NK-92 (cell line): ENCODE measurements around the gene POLR1G.

Experiments used
- DNase-seq: peaks from one replicate; lab custom pipeline; 2025; ENCODE audit not compliant: unreplicated experiment; lab: John Stamatoyannopoulos, UW

The POLR1G gene

DNA sequence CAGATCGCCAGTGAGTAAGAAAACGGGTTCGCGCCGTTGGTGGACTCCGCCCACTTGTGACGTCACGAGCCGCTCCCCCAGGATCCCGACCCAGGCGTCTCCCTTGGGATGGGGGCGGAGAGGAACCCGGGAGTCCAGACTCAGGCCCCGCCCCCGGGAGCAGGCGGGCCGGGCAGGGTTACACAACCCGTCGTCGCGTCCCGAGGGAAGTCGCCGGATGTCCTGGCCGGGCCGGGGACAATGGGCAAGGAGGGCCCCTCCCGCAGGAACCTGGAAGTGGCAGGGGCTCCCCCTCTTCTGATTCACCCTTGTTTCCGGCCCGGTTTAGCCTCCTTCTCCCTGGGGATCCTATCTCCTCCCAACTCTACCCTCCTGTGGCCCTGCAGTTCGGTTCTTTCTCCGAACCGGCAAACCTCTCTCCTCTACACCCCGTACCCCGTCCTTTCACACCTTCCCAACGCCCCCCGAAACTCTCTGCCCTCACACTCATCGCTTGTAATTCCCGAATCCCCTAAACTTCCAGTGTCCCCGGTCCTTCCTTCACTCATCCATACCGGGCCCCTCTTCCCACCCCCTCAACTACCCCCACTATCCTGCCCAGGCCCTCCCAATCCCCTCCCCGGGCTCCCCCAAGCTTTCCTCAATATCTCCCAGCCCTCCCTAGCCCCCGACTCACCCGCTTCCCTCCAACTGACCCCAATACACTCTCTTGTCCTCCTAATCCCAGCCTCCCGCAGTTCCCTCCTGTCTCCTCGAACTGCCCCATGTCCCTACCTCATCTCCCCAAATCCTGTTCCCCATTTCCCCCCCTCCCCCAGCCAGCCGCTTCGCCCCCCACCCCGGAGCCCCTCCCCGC is 37.2 kb downstream of the POLR1G start:
- no peak for DNase-seq

DNA sequence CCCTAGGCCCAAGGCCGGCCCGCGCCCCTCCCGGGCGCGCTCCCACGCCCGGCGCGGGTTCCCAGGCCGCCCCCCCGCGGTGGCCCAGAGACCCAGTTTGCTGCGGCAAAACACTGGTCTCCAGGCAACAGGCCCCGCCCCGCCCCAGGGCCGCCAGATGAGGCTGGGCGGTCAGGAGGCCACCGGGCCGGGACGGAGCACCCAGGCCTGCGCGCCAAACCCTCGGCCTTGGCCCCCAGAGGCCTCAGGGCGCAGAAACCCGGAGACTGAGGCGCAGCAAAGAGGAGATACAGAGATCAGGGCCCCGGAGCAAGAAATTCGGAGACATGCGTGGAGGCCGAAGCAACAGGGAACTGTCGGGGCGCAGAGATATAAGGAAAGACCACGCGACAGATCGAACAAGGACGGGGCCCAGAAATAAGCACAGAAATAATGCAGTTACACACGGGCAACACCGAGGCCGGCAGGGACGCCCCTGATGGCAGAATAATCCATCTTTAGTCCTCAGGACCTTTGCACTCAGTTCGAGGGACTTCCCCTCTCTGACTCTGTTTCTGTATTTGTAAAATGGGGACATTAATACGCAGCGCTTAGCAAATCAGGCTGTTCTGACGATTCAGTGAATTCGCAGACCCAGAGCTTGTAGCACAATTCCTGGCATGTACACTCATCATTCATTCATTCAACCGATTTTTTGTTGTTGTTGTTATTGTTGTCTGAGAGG is 38.0 kb downstream of the POLR1G start:
- no peak for DNase-seq

GRCh38 chr19:45445139-45445538 is 38.7 kb downstream of the POLR1G start:
- DNase-seq: no peak

- DNase-seq: no peak
Measured at GRCh38 chr19:45446295-45446694, 39.9 kb downstream of the POLR1G start.

GRCh38 chr19:45446944-45447343 is 40.5 kb downstream of the POLR1G start:
- DNase-seq: no peak

DNA sequence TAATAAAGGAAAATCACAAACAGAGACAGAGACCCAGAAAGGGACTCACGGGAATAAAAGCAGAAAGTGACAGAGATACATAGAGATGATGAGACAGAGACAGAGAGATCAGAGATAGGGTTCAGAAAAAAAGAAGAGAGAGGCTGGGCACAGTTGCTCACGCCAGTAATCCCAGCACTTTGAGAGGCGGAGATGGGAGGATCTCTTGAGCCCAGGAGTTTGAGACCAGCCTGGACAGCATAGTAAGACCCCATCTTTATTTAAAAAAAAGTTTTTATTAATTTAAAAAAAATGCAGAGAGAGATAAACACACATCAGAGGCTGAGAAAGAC is 41.9 kb downstream of the POLR1G start:
- no peak for DNase-seq

- no peak for DNase-seq
Measured at GRCh38 chr19:45448887-45449299, 42.4 kb downstream of the POLR1G start.

DNA sequence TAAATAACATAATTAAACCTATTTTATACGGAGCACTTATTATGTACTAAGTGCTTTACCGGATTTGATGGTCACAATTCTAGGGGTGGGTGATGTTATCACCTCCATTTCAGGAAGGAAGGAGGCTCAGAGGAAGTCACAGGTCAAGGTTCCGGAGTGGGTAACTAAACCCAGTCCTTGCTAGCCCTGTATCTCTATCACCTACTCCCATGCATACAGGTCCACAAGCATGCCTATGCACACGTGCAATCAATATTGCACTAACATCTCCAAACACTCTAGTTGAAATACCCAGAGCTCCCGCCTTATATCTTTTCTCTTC is 43.5 kb downstream of the POLR1G start:
- DNase-seq: no peak

DNA sequence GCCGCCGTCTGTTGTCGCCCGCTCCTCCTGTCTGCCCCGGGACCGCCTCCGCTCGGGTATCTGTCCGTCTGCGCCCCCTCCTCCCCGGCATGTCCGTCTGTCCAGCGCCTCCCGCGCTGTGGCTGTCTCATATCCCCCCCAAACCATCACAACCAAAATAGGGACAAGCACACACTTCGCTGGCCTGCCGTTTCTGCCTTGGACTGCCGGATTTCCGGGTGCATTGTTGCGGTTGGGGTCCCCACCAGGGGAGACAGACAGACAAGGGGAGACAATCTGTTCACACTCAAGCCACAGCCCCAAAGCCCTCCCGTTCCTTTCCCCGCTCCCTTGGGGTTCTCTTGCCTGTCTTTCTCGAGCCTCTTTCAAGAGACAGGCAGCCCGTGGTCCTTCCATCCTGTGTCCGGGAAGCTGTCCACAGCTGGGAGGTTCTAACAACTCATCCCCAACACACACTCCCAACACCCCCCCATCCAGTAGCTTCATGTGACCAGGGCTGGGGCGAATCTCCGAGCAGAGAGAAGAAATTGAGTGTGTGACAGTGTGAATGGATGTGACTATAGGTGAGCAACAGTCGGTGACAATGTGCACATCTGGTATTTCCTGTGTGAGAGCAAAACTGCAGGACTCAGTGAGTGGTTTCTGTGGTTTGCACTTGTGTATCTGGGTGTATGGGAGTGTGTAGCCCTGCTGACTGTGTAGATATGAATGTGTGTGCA is 44.8 kb downstream of the POLR1G start:
- no peak for DNase-seq

DNA sequence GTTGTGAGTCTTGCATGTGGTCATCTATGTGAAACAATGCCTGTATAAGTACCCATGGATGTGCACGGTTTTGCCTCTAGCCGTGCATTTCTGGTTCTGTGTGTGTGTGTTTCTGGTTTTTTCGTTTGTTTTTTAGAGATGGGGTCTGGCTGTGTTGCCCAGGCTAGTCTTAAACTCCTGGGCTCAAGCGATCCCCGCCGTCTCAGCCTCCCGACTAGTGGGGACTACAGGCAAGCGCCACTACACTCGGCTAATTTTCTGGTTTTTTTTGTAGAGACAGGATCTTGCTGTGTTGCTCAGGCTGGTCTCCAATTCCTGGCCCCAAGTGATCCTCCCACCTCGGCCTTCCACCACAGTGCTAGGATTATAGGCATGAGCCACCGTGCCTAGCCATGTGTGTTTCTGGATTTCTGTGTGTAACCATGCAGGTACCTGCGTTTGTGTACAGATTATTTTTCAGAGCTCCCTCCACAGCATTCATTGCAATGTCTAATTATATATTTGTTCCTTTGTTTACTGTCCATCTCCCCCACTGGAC is 45.5 kb downstream of the POLR1G start:
- DNase-seq: no peak

DNA sequence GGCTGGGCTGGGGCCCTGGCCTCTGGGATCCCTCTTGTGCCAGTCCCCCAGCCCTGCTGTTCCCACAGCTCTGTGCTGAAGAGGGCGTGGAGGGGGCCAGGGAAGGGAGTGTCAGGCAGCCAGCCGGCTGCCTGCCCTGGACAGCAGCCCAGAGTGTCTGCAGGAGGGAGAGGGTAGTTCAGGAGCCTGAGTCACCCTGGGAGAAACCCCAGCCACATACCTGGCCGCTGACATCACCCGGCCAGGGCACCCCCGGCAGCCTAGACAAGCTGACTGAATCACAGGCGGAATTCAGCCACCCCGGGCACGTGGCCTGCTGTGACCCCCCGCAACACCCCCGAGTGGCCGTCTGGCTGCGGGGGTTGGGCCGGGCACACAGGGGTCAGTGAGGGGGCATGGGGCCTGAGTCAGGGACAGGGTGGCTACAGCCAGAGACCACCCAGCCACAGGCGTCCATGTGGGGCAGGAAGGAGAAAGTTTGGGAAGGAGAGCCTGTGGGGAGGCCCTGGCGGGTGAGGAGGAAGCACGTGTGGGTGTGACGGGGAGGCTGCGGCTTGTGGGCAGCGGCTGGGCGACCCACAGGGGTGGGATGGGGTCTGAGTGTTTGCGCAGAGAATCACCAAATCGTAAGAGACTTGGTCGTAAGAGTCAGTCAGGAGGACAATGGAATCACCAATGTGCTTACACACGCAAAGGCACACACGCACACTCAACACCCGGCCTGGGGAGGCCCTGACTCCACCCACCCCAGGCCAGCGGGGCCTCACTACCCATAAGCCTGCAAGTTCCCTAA is 49.5 kb downstream of the POLR1G start:
- DNase-seq: no peak

DNA sequence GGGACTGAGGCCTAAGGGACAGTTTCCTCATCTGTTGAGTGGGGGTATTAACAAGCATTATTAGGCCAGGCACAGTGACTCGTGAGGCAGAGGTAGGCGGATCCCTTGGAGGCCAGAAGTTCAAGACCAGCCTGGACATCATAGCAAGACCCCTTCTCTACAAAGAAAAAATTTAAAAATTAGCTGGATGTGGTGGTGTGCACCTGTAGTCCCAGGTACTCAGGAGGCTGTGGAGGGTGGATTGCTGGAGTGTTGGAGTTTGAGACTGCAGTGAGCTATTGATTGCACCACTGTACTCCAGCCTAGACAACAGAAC is 50.0 kb downstream of the POLR1G start:
- no peak for DNase-seq

DNA sequence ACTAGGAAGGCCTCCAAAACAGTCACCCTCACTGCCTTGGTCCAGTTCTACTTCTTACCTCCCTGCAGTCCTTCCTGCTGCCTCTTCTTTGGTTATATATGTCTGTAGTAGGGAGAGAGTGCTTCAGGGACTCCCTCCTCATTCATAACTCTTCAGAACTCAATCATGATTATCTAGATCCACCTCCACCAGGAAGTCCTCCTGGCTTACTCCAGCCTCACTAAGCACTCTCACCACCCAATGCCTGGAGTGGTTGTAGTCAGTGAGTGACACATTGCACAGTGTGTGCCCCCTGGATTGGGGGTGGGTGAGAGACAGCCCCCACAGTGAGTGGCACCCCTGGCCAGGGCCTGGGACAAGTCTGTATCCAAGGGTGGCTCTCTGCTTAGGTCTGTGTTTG is 51.3 kb downstream of the POLR1G start:
- no peak for DNase-seq
